ENCODE measurements around the gene LPXN.
"Not testable (repeated sequence)": the region's sequence is repeated elsewhere in the genome, so short reads cannot be mapped to it uniquely, and the experiment has no call there.

The LPXN gene

DNA sequence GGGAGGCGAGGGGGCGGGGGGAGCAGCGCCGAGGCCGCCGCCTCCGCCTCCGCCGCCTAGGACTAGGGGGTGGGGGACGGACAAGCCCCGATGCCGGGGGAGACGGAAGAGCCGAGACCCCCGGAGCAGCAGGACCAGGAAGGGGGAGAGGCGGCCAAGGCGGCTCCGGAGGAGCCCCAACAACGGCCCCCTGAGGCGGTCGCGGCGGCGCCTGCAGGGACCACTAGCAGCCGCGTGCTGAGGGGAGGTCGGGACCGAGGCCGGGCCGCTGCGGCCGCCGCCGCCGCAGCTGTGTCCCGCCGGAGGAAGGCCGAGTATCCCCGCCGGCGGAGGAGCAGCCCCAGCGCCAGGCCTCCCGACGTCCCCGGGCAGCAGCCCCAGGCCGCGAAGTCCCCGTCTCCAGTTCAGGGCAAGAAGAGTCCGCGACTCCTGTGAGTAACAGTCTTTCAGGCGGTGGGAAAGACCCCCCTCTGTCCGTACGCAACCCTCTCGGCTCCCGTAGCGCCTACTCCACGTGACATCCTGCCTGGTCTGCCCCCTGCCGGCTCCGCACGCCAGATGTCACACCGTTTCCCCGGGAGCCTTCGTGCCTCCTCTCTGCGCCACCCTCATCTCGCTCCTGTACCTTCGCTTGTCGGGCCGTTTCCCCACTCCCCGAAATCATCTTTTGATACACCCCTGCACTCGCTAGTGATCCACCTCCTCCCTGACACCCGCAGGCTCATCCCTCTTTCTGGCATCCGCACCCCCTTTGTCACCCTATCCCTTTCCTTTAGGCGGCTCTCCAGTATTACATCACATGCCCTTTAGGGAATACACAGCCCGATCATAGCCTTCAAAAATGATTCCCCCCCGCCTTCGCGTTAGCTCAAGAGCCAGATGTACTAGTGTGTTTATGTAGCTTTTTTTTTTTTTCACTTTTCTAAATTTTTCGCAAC lies 3.8 kb upstream of the LPXN start:
- DNase-seq (ENCODE audit: low spot score) = peak; percentile 95

DNA sequence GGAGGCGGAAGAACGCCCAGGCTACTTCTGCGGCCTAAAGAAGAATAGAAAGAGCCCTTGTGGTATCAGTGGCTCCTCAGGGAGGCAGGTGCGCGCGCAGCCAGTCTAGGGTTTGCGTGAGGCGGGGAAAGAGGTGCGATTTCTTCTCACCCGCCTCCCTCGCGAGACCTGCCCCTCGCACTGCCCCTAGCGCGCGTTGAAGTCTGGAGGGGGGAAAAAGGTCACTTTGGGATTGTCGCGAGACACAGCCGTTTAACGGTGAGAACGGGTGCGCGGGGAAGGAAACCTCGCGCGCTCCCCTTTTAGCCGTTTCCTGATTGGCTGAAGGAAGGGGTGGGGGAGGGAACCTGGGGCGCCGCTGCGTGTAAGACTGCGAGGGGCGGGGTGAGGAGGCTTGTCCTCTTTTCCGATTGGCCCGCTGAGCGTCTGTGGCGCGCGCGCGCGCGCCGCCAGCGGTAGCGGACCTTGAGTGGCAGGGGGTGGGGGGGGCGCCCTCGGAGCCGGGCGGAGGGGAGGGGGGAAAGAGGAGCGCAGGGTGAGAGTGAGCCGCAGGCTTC lies 3.1 kb upstream of the LPXN start, which contains the start of gene ZFP91:
Gene ZFP91, plus strand, starts transcription at position 429 of the 557 bp plus-strand sequence. CDS start 219 bp downstream, outside the sequence.
- DNase-seq (ENCODE audit: low spot score) = peak; percentile 98

DNA sequence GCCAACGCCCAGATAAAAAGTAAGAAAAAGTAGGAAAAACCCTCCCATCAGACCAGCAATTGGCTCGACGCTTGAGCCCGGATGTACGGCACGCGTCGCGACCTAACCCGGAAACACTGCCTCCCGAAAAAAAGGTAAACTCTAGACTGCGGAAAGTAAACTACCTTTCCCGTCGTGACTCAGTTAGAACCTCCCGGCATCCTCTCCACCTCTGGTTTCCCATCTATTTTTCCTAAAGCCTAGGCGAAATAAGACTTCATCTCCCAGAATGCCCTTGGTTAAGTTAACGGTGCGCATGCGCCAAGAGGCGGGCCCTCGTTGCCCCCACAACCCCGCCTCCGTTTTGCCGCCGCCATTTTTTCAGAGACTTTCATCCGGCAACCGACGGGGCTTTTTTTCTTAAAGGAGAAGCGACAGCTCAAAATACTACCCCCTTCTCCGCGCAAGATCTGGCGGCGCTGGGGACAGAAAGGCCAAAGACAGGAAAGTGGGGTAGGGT lies 2.5 kb upstream of the LPXN start:
- peak; percentile 96 for DNase-seq (ENCODE audit: low spot score)

DNA sequence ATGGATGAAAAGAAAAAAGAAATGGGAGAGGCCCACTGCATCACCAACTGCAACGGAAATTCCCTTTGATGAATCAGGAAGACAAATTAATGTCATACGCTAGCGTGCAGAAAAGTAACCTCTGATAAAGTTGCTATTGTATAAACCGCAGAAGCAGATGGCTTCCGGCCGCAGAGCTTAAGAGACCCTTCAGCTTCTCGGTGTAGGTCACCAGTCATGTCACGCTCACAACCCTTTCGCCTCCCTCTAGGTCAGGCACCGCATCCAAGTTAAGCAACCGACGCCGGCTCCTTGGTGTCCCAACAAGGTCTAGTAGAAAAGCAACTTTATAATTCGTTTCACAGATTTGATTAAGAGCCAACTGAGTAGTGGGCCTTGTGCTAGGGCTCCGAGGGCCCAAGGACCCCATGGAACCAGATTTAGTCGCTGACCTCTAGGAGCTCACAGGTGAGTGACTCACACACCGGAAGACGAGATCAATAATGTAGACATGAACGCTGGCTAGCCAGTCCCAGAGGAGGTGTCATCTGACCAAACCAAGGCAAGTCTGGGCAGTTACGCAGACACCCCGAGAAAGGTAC lies 2.0 kb upstream of the LPXN start:
- peak; percentile 92 for DNase-seq (ENCODE audit: low spot score)

DNA sequence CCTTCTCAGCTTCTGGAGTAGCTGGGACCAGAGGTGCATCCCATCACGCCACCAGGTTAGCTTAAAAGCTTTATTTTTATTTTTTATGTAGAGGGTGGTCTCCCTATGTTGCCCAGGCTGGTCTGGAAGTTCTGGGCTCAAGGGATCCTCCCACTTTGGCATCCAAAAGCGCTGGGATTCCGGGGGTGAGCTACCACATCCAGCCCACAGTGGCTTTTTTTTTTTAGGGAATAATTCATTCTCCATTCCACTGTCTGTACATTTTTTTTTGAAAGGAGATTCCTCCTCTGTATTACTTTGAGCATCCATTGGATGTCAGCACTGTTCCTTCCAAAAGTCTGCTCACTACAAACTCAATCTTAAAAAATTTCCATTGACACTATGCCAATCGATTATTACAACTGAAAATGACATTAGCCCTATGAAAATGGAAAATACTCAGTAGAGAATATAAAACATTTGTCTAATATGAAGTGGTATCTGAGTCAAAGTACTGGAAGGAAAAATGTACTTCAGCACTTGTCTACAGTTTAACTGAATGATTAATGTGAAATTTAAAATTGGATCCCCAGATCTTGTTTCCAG lies 1.3 kb upstream of the LPXN start:
- no peak for DNase-seq (ENCODE audit: low spot score)

DNA sequence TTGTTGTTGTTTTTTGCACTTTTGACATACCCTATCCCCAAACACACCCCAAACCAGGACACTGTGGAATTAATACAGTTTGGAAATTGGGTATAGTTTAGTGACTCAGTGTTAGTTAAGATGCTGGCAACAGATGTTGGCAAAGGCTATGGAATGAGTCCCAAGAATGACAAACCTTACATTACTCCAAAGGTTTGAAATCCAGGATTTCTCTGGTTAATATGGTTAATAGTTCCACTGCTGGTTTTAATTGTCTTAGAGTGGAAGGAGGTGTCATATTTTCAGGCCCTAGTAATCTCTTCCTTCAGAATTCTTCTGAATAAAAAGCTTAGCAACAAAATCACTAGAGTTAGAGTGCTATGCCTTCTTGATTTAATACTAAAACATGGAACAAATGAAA lies 775 bp downstream of the LPXN start:
- DNase-seq (ENCODE audit: low spot score) = no peak

GRCh38 chr11:58573451-58574104 lies 2.1 kb downstream of the LPXN start:
- peak; percentile 78 for DNase-seq (ENCODE audit: low spot score)

DNA sequence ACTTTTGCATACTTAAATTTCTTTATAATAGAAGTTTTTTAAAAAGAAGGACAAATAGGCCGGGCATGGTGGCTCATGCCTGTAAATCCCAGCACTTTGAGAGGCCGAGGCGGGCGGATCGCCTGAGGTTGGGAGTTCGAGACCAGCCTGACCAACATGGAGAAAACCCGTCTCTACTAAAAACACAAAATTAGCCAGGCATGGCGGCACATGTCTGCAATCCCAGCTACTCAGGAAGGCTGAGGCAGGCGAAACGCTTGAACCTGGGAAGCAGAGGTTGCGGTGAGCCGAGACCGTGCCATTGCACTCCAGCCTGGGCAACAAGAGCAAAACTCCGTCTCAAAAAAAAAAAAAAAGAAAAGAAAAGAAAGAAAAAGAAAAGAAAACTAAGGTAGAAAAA lies 2.8 kb downstream of the LPXN start:
- DNase-seq (ENCODE audit: low spot score) = not testable (repeated sequence)

DNA sequence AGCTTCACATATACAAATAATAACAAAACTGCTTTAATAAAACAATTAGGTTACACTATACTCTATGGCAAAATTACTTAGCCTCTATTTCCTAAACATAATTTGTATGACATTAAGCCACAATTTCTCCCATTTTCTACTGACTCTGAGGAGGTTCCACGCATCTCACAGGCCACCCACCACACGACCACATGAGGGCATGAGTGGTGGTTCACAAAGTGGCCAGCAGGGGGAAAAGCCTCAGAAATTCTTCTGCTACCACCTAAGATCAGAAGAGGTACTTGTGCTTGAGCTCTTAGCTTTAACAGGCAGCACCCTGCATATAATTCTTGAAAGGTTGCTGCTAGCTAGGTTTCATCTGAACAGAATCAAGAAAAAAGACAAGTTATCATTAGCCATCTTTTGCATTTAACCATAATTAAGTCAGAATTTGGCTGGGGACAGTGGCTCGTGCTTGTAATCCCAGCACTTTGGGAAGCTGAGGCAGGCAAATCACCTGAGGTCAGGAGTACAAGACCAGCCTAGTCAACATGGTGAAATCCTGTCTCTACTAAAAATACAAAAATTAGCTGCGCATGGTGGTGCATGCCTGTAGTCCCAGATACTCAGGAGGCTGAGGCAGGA lies 7.7 kb downstream of the LPXN start:
- peak; percentile 88 for DNase-seq (ENCODE audit: low spot score)

DNA sequence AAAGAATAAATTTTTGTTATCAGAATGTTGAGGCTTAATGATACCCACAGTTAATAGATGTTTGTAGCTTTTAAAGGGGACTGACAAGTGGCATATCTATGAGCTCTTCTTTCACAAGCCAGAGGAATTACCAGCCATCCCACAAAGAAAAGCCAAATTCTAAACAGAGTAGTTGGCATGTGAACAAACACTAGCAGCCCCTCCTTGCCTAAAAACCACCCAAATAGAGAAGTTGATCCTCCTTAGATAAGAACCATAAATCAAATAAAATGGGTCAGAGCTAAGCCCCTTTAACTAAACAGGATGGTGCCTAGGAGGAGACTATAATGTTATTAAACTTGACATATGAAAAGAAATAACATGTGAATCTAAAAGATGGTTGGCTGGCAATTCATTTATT lies 11.4 kb downstream of the LPXN start:
- DNase-seq (ENCODE audit: low spot score) = no peak

GRCh38 chr11:58562375-58562800 lies 13.3 kb downstream of the LPXN start:
- no peak for DNase-seq (ENCODE audit: low spot score)

GRCh38 chr11:58561394-58562098 lies 14.1 kb downstream of the LPXN start:
- DNase-seq (ENCODE audit: low spot score) = no peak

DNA sequence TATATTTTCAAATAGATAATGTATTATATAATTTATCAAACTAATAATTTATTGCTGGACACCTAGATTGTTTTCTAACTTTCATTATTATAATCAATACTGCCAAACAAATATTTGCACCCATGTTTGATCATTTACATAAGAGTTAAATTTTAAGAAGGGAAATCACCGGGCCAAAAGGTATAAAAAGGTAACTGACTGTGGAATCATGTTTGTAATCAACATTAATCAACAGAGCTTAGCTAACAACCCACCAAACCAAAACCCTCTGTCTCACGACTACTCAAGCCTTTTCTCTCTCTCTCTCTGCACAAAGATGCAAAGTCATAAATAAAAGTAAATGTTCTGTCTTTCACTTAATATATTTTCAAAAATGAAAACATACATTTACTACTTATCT lies 14.8 kb downstream of the LPXN start:
- DNase-seq (ENCODE audit: low spot score) = no peak

DNA sequence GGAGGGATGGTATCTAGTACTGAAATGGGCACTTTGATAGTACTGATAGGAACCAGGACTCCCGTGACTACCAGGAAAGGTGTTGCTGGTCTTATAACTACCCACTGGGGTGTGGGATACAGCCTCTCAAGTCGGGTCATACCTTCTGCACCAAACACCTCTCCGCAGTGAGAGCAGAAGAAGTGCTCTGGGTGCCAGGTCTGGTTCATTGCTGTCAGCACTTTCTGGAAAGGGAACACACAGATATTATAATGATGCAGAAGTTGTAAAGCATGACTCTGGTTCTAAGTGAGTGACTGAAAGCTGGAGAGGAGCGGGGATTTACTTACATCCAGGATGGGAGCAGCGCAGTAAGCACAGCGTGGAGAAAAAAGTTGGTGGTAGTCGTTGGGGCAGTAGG lies 26.0 kb downstream of the LPXN start:
- DNase-seq (ENCODE audit: low spot score) = no peak

GRCh38 chr11:58546841-58547240 lies 28.8 kb downstream of the LPXN start:
- no peak for DNase-seq (ENCODE audit: low spot score)

DNA sequence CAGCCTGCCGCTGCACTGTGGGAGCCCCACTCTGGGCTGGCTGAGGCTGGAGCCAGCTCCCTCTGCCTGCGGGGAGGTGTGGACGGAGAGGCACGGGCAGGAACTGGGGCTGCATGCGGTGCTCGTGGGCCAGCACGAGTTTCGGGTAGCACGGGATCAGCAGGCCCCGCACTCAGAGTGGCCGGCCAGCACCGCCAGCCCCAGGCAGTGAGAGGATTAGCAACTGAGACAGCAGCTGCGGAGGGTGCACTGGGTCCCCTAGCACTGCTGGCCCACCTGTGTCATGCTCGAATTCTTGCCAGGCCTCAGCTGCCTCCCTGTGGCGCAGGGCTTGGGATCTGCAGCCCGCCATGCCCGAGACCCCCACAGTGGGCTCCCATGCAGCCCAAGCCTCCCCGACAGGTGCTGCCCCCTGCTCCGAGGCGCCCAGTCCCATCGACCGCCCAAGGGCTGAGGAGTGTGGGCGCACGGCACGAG lies 43.8 kb downstream of the LPXN start:
- DNase-seq (ENCODE audit: low spot score) = no peak

DNA sequence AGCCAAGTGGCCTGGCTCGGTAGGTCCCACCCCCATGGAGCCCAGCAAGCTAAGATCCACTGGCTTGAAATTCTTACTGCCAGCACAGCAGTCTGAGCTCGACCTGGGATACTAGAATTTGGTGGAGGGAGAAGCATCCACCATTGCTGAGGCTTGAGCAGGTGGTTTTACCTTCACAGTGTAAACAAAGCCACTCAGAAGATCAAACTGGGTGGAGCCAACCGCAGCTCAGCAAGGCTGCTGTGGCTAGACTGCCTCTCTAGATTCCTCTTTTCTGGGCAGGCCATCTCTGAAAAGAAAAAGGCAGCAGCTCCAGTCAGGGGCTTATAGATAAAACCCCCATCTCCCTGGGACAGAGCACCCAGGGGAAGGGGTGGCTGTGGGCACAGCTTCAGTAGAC lies 45.4 kb downstream of the LPXN start:
- DNase-seq (ENCODE audit: low spot score) = no peak

DNA sequence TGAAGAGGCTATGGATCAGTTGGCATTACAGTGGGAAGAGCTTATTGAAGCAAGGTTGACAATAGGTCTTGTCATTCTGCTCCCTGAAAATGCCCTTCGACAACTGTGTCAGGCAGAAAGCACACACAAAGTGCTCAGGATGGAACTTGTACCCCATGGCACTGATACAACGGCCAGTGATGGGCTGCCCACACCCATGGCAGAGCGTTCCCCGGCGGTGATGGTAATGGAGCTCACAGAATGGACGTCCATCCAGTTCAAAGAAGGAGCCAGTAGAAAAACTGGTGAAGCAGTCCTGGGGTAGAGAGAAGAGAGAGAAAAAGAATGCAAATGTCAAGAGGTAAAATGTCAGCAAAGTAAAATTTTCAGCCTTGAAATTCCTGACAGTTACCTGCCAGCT lies 48.2 kb downstream of the LPXN start:
- DNase-seq (ENCODE audit: low spot score) = no peak

GRCh38 chr11:58526721-58527120 lies 48.9 kb downstream of the LPXN start:
- DNase-seq (ENCODE audit: low spot score) = peak; percentile 7

- peak; percentile 95 for DNase-seq (ENCODE audit: low spot score)
Measured at GRCh38 chr11:58525037-58525614, 50.5 kb downstream of the LPXN start.
